ENCODE measurements around the gene LRRC8E. TPM values are rescaled to one million over a fixed set of nuclear protein-coding genes. Genes with fewer than 3 reads are reported as not detected.
A peak's percentile ranks its signal among the peaks of the same experiment; 100 is the strongest.
"Not testable (repeated sequence)": the region's sequence is repeated elsewhere in the genome, so short reads cannot be mapped to it uniquely, and the experiment has no call there.

The LRRC8E gene
- total RNA-seq, 1 donor from 2014 or later, result 3.8 TPM

- DNase-seq, result no peak
Measured at GRCh38 chr19:7887408-7888144, 734 bp upstream of the LRRC8E start.

DNA sequence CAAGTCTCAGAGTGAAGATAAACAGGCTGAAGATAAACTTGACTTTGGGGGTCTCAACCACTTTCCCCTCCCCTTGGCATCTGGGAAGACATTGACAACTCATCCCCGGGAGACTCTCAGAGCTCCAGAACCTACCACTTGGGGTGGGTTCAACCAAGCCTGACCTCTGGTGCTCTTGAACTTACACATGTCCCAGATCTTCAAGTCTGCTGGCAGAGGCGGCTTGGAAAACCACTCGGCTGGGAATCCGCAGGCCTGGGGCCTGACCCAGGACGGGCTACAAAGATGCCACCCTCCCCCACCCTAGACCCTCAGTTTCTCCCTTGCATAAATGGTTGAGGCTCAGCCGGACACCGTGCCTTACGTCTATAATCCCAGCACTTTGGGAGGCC is 512 bp downstream of the LRRC8E start:
- DNase-seq, result no peak

- DNase-seq, result not testable (repeated sequence)
Measured at GRCh38 chr19:7893362-7894101, 5.2 kb downstream of the LRRC8E start.

GRCh38 chr19:7894612-7895309 is 6.5 kb downstream of the LRRC8E start:
- no peak for DNase-seq

- DNase-seq, result no peak
Measured at GRCh38 chr19:7895565-7895964, 7.3 kb downstream of the LRRC8E start.

GRCh38 chr19:7897292-7897691 is 9.0 kb downstream of the LRRC8E start:
- no peak for DNase-seq

GRCh38 chr19:7898967-7899366 is 10.7 kb downstream of the LRRC8E start:
- DNase-seq, result no peak

DNA sequence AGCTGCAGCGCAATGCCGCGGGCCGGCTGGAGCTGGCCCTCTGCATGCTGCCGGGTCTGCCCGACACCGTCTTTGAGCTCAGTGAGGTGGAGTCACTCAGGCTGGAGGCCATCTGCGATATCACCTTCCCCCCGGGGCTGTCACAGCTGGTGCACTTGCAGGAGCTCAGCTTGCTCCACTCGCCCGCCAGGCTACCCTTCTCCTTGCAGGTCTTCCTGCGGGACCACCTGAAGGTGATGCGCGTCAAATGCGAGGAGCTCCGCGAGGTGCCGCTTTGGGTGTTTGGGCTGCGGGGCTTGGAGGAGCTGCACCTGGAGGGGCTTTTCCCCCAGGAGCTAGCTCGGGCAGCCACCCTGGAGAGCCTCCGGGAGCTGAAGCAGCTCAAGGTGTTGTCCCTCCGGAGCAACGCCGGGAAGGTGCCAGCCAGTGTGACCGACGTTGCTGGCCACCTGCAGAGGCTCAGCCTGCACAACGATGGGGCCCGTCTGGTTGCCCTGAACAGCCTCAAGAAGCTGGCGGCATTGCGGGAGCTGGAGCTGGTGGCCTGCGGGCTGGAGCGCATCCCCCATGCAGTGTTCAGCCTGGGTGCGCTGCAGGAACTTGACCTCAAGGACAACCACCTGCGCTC is 11.6 kb downstream of the LRRC8E start:
- DNase-seq, result no peak

DNA sequence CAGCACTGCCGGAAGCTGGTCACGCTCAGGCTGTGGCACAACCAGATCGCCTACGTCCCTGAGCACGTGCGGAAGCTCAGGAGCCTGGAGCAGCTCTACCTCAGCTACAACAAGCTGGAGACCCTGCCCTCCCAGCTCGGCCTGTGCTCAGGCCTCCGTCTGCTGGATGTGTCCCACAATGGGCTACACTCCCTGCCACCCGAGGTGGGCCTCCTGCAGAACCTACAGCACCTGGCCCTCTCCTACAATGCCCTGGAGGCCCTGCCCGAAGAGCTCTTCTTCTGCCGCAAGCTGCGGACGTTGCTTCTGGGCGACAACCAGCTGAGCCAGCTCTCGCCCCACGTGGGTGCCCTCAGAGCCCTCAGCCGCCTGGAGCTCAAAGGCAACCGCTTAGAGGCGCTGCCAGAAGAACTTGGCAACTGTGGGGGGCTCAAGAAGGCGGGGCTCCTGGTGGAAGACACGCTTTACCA is 12.1 kb downstream of the LRRC8E start:
- DNase-seq, result no peak

GRCh38 chr19:7900931-7901330 is 12.6 kb downstream of the LRRC8E start:
- no peak for DNase-seq

GRCh38 chr19:7901337-7901736 is 13.0 kb downstream of the LRRC8E start:
- DNase-seq, result no peak

DNA sequence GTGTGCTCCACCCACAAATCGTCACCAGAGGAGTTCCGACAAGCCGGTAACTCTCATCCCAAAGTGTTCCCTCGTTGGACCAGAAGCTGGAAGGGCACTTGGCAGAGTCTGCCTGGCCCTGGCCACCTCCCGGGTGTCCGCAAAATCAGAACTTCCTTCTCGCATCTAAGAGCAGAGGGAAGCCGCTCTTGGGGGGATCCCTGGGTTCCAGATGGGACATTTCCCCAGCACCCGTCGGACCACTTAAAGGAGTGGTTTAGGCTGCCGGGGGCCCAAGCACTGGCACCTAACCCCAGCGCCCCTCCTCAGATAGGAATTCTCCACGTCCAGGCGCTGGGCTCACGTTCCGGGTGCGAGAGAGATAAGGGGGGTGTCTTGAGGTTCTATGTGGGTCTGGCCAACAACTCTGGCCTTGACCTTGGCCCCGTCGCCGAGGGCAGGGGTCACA is 14.5 kb downstream of the LRRC8E start:
- DNase-seq, result no peak

- DNase-seq, result peak; percentile 100
Measured at GRCh38 chr19:7903244-7904073, 15.1 kb downstream of the LRRC8E start, which contains the start of gene MAP2K7. Gene MAP2K7, plus strand, starts transcription at chr19:7903877. Its CDS starts 68 bp downstream, at chr19:7903945.

DNA sequence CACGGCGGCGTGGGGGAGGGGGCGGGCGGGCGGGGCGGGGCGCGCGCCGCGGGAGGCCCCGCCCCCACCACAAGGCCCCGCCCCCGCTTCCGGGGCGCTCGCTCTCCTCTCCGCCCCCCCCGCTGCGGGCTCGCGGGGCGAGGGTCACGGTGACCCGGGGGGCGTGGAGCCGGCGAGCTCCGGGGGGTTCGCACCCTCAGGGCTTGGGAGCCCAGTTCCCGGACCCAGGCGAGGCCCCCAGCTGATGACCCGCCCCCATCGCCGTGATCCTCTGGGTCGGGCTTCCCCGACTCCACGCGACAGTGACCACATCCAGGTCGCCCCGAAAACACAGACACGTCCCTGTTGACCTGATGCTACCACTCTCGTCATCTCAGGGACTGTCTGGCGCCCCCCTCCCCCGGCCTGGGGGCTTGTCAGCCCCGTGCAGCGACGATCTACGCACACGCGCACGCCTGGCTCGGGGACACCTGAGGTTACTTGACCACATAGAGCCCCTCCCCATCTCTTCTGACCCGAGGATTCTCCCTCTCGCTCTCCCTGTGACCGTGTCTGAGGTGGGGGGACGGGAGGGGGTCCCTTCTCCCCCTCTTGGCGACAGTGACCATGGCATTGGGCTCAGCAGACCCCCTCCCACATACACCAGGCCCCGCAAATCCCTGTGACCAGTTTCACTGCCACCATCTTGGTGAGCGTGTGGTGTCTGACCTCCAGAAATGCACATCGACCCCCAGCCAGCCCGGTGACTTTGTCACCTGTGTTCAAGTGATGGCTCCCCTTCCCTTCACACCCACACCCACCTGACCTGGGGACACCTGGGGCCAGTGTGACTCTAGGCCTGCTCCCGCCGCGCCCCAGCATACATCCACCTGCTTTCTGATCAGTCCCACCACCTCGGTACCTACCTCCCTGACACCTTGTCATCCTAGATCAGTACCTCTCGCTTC is 16.0 kb downstream of the LRRC8E start:
- DNase-seq, result no peak

DNA sequence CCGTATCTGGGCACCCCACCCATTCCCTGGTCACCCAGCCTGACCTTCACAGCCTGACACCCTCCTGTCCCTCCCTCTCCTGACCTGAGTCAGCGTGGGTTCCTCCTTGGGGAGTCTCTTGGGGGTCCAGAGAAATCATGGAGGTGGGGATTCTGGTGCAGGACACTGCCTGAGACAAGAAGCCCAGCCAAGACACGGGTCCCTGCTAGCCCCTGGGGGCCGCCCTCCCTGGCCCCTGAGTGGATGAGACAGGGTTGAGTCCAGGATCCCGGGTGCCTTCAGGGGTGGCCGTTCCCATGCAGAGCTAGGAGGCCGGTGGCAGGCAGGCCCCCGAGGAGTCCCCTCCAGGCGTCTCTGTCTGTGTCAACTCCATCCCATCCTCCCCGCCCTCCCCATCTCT is 17.0 kb downstream of the LRRC8E start:
- DNase-seq, result no peak

DNA sequence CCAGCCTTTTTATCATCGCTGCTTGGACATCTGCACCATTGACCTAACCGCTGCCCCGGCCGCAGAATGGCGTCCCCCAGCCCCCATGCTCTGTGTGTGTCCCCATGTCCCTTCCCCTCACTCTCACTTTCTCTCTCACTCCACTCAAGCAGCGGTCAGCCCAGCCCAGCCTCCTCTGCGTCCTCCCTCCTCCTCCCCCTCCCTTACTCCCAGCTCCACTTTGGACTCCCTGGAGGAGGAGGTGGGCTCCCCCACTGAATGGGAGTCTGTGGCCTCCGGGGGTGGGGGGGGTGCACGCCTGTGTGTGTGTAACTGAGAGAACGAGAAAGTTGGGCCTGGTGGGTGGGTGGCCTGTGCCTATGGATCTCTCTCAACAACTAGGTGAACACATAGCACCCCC is 17.5 kb downstream of the LRRC8E start:
- DNase-seq, result no peak

DNA sequence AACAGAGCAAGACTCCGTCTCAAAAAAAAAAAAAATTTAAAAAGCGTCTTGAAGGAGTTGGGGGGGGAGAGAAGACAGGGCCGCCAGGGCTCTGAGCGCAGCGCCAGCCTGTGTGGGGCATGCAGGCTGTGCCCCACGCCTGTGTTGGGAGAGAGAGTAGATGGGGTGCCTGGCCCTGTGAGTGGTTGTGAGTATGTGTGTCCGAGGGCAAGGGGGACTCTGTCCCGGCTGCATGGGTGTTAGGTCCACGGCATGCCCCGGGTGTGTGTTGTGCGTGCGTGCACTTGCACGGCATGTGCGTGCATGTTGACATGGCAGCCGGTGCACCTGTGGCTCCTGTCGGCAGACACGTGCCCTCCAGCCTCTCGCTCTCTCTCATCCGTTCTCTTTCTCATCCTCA is 18.8 kb downstream of the LRRC8E start:
- no peak for DNase-seq

- DNase-seq, result no peak
Measured at GRCh38 chr19:7907544-7907943, 19.2 kb downstream of the LRRC8E start.

- DNase-seq, result no peak
Measured at GRCh38 chr19:7908078-7908699, 19.9 kb downstream of the LRRC8E start.

Data from tongue (tissue), 2 donors.